ENCODE data around the gene EMSY.
"Not testable (repeated sequence)": the region's sequence is repeated elsewhere in the genome, so short reads cannot be mapped to it uniquely, and the experiment has no call there.

Gene EMSY

GRCh38 chr11:76592025-76592914, 147.5 kb downstream of the EMSY start:
- DNase-seq (ENCODE audit: low read depth): no peak
- H3K4me3 ChIP-seq (ENCODE audit: low read length): no peak overlapping the region

GRCh38 chr11:76592961-76593360, 148.1 kb downstream of the EMSY start:
- no peak for TF ChIP-seq CTCF (conservative IDR thresholded peaks at IDR 0.05; ENCODE audit: low read depth, low read length)
- no peak for DNase-seq (ENCODE audit: low read depth)
- no peak overlapping the region for H3K4me3 ChIP-seq (ENCODE audit: low read length)

More at GRCh38 chr11:76592025-76592914, 147.5 kb downstream of the EMSY start:
- TF ChIP-seq CTCF (conservative IDR thresholded peaks at IDR 0.05; ENCODE audit: low read depth, low read length): no peak

- not testable (repeated sequence) for H3K4me3 ChIP-seq (ENCODE audit: low read length); DNase-seq (ENCODE audit: low read depth)
These were observed 150.3 kb downstream of the EMSY start for GRCh38 chr11:76595091-76595490.

GRCh38 chr11:76596652-76597051, 151.8 kb downstream of the EMSY start:
- no peak overlapping the region for H3K4me3 ChIP-seq (ENCODE audit: low read length)
- TF ChIP-seq CTCF (conservative IDR thresholded peaks at IDR 0.05; ENCODE audit: low read depth, low read length): no peak
- DNase-seq (ENCODE audit: low read depth): no peak

GRCh38 chr11:76597533-76598425, 153.0 kb downstream of the EMSY start:
- no peak for TF ChIP-seq CTCF (conservative IDR thresholded peaks at IDR 0.05; ENCODE audit: low read depth, low read length)

GRCh38 chr11:76598426-76598839, 153.6 kb downstream of the EMSY start:
- peak; percentile 68 for TF ChIP-seq CTCF (conservative IDR thresholded peaks at IDR 0.05; ENCODE audit: low read depth, low read length)
- H3K4me3 ChIP-seq (ENCODE audit: low read length): no peak overlapping the region
- no peak for DNase-seq (ENCODE audit: low read depth)

More at GRCh38 chr11:76597533-76598425, 153.0 kb downstream of the EMSY start:
- no peak for DNase-seq (ENCODE audit: low read depth)
- no peak overlapping the region for H3K4me3 ChIP-seq (ENCODE audit: low read length)

Measured in retinal pigment epithelial cell (primary cell).